Activated CD8-positive, alpha-beta memory T cell treated with anti-CD3 and anti-CD28 coated beads for 48 hours (primary cell): ENCODE measurements around the gene PLCL2.

ENCODE experiments used
- DNase-seq, 3 experiments: peaks; one replicate each; pipeline ENCODE4 v3.0.0-alpha.2; 2020; ENCODE audit warnings: low read depth in 2 of 3, low spot score in 2 of 3

PLCL2 gene

GRCh38 chr3:16865335-16865734, 19.4 kb upstream of the PLCL2 start:
- DNase-seq: no peak

DNA sequence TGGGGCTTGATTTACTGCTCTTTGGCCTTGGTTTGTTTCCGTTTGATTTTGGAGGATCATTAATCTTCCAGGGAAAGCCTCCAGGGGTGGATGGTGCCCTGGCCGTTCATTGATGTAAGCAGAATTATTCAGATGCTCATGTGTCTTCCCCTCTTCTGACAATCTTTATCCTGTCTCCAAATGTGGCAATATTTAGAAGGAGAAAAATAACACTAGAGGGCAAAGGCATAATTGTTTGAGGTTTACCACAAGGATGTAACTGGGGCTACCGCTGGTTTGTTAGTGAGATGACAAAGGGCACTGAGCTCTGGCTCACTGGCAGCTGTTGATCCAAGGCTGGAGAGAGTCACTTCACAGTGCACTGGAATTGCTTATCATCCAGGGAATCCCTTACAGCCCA, 18.2 kb upstream of the PLCL2 start:
- no peak for DNase-seq

DNA sequence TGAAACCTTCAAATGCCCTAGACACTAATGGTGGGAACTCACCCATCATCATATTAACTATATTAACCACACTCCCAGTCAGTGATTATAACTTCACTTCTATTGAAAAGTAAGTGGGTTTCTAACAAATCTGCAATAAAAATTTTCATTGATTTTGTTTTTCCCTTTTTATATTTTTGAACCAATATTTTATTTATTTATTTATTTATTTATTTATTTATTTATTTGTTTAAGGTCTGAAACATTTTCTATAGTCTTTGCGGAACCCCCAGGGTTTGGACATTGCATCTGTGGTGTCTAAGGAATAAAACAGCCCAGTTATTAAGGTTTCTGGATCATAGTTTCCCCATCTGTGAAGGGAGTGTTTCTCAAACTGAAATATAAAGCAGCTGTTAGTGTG, 16.2 kb upstream of the PLCL2 start:
- no peak for DNase-seq

- DNase-seq: no peak
Measured at GRCh38 chr3:16869261-16870005, 15.3 kb upstream of the PLCL2 start.

- no peak for DNase-seq
Measured at GRCh38 chr3:16871915-16872842, 12.6 kb upstream of the PLCL2 start.

GRCh38 chr3:16873872-16874271, 10.9 kb upstream of the PLCL2 start:
- no peak for DNase-seq

DNA sequence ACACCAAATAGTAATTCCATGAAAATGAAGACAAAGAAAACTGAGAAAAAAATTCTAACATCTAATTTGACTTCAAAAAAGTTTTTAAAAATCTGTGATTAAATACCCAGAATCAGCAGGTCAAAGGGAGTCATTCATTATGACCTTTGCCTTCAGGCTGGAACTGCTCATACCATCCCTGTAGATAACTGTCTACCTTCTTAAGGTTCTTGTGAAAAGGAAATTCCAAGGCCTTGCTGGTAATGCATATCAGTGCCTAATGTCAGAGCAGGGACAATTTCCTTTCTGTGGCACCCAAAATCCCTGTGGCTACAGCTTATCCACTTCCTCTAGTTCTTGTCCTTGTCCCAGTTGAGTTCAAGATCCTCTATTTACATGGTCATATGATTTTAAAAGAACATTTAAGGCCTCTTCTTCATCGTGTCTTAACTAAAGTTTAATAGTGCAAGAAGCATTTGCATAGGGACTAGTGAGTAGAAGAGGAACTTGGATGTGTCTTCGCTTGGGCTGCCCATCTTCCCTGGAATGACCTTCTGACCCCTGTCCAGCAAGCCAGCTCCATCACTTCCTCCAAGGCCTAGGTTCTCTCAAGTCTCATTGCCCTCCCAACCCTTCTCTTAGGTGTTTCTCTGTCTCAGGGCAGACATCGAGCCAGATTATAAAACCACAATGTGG, 8.7 kb upstream of the PLCL2 start:
- DNase-seq: no peak

GRCh38 chr3:16877505-16877904, 7.2 kb upstream of the PLCL2 start:
- no peak for DNase-seq

DNA sequence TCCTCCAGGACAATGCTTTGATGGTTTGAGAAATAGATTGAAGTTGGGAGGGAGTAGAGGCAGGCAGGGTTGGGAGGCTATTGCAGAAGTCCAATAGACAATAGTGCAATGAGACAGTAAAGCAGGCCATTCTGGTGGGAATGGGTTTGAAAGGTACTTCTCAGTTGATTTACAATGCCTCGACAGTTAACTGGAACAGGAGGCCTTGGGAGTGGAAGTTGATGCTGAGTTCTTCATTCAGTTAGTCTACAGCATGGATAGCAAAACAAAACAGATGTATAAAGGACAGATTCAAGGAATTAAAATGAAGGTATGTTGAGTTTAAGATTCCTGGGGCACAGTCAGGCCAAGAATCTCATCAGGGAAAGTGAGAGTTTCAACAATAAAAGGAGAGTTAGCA, 6.8 kb upstream of the PLCL2 start:
- DNase-seq: no peak

DNA sequence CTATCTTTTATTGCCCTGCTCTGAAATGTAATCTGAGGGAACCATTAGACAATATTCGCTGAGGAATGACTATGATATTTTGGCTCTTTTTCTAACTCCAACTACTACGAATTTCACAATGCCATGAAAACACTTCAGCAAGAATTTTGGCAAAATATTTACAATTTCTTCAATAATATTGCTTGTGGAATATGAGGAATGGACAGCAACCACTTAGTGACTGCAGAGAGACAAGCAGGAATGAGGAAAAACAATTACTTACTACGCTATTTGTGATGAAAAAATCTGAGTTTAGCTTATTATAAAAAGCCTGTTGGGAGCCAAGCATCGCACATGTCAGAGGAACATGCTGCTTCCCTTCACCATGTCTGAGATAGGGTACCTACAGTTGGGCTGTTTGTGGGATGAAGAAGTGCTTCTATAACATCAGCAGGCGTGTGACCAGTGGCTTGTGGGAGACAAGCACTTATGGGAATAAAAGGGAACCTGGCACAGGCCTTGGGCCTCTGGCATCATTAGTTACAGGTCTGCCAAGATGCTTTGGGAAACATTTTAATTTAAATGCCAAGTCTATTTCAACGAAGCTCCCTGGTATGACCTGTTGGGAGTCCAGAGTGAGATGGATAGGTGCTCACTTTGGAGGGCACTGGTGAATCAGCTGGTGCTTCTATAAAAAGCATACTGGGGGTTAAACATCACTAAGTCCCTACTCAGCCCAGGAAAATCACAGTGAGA, 2.7 kb upstream of the PLCL2 start:
- no peak for DNase-seq

DNA sequence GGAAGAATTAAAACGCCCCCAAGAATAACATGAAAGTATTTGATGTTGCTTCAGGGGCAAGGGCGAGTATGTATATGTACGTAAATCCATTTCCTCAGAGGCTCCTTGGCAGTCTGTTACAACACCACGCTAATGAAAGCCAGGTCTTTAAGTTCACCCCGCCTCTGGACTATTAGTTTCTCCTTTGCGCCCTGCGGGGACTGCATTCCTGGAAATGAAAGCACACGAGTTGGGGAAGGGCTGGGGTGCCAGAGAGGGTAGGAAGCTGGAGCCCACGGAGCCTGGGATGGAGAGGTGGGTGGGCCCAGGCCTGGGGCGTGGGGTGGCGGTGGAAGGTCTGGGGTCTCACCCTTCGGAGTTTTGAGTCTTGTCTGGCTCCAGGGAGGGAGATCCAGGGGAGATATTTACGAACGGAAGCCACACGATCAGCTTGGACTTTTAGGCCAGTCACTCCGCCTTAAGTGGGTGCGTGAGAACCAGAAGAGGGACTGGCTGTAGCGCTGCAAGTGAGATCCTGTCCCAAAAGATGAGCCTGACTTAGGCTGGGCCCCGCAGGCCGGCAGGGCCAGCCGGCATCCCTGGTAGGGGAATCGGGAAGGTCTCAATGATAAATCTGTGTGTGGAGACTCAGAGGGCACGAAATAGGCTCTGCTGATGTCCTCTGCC, 1.6 kb upstream of the PLCL2 start:
- no peak for DNase-seq

- no peak for DNase-seq
Measured at GRCh38 chr3:16883723-16884083, 1.1 kb upstream of the PLCL2 start.

DNA sequence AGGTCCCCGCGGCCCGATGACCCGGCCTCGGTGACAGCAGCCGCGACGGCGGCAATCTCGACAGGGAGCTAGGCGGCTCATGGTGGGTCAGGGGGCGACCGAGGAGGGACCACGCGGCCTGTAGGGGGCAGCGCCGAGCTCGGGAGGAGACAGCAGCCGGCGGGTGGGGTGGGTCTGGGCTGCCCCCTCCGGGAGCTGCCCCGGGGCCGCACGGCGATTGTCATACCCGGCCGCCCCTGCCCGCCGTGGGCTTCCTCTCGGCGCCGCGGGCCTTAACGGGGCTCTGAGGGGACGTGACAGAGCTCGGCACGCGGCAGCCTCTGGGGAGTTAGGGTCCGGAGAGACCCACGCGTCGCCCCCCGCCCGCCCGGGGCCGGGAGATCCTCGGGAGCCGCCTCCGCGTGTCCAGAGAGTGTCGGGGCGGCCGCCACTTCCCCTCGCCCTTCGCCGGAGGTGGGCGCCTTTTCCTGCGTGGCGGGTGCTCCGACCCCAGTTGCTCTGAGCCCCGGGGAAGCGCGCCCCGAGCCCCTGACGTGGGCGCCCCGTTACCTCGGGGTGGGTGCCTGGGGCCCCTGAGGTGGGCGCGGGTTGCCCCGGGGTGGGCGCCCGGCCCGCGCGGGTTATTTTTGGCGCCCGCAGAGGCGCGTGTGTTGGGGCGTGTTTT, 539 bp upstream of the PLCL2 start:
- peak in 1 of 3 experiments; percentile 48 for DNase-seq

DNA sequence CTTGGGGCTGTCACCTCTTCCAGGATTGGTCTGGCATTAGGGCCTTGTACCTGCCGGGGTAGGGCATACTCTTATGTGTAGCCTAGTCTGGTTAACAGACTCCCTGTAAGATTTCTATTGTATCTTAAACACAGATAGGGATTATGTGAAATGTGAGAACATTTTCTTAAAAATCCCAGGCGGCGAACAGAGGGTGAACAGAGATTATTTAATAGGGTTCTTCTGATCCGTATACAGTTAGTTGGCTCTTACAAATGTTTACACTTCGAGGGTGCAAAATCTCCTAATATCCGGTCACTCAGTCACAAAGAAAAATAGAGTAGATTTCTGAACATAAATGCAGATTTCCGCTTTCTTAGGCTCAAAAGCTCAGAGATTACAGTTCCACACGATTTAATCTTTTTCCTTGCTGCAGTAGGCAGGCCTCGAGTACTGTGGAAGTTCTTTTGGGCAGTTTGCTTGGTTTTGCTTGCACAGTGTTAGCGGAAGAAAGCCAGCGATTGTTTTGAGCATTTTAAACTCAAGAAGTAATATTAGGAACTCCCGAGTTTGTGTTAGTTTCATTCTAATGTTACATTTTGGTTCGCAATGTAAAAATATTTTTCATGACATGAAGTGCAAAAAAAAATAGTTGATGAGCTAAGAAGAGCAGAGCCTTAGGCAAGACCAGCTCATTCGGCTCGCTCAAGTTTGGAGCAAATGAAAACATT, 993 bp downstream of the PLCL2 start:
- no peak for DNase-seq

GRCh38 chr3:16886303-16886683, 1.5 kb downstream of the PLCL2 start:
- DNase-seq: no peak

GRCh38 chr3:16887130-16887529, 2.4 kb downstream of the PLCL2 start:
- DNase-seq: no peak

- DNase-seq: no peak
Measured at GRCh38 chr3:16888356-16888755, 3.6 kb downstream of the PLCL2 start.

DNA sequence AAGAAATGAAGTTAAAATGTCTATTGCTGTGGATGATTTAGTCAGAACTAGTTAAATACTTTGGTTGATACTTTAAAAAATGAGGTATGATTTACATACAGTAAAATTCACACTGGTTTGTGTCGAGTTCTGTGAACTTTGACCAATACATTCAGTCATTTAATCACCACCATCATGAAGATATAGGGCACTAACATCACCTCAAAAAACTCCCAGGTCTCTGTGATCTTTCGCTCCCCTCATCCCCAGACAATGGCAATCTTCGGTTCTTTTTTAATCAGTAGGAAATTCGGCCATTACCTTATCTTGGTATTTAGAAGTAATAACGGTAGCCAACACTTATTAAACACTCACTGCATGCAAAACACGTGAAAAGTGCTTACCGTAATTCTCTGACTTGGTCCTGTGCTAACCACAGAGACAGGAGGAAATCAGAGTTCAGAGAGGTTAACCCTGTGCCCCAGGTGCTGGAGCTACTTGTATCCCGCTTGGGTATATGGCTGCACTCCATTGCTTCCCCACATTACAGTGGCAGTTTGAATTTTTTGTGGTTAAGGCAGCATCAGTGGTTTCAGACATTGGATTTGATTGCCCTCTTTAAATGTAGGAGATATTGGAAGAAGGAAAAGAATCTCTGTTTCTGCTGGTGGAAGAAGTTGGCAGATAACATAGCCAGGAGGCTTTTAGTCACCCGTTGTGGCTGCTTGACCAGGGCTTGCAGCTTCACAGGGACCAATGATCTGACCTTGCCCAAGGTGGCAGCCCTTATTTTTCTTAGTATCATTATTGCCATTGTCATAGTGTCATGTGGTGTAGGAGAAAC, 4.2 kb downstream of the PLCL2 start:
- DNase-seq: no peak
